ENCODE results near the gene ASB10.

ASB10 gene

DNA sequence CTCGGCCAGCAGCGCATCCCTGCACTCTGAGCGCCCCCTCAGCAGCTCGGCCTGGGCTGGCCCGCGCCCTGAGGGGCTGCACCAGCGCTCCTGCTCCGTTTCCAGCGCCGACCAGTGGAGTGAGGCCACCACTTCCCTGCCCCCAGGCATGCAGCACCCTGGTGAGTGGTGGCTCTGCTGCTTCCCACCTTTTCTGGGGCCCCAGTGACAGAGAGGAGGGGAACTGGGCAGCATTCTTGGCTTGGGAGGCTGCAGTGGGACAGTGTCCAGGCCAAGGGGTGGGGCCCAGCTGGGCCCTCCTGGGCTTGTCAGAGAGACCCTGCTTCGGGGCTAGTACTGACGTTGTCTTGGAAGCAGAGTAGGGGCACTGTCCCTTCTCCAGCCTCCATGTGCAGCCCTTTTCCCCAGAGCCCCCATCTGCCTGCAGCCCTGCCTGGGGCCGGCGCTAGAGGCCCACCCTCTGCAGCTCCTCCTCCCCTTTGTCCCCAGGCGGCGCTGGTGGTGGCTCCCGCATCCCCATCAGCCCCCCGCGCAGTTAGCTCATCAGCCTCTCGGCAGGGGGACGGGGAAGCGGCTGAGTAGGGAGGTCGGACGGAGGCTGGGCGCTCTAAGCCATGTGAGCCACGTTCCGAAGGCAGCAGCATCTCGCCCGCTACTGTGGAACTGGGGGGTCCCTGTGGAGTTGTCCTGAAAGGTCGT is 48.7 kb downstream of the ASB10 start:
- TF ChIP-seq, protein P1, sequence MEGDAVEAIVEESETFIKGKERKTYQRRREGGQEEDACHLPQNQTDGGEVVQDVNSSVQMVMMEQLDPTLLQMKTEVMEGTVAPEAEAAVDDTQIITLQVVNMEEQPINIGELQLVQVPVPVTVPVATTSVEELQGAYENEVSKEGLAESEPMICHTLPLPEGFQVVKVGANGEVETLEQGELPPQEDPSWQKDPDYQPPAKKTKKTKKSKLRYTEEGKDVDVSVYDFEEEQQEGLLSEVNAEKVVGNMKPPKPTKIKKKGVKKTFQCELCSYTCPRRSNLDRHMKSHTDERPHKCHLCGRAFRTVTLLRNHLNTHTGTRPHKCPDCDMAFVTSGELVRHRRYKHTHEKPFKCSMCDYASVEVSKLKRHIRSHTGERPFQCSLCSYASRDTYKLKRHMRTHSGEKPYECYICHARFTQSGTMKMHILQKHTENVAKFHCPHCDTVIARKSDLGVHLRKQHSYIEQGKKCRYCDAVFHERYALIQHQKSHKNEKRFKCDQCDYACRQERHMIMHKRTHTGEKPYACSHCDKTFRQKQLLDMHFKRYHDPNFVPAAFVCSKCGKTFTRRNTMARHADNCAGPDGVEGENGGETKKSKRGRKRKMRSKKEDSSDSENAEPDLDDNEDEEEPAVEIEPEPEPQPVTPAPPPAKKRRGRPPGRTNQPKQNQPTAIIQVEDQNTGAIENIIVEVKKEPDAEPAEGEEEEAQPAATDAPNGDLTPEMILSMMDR (IDR thresholded peaks at IDR 0.05; ENCODE audit: control insufficient read depth, insufficient read depth, low read depth, low read length, missing control alignments): no peak
- H3K4me3 ChIP-seq (ENCODE audit: control insufficient read depth, low read depth, low read length): no peak overlapping the region
- DNase-seq (ENCODE audit: low read depth): no peak

DNA sequence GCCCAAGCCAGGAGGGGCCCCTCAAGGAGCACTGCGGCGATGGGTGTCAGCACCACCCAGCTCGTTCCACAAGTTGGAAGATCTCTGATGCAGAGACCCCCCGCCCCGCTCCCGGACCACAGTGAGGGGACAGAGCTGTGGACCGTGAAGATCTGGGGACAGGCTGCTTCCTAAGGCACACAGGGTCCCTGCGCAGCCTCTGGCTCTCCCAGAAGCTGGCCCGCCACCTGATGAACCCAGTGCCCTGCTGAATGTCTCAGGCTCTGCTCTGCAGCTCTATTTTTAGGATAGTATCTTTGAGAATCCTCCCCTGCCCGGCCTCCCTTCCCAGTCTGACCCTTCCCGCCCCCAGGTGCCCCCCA is 49.3 kb downstream of the ASB10 start:
- no peak overlapping the region for H3K4me3 ChIP-seq (ENCODE audit: control insufficient read depth, low read depth, low read length)
- no peak for DNase-seq (ENCODE audit: low read depth)
- TF ChIP-seq, protein P1 (IDR thresholded peaks at IDR 0.05; ENCODE audit: control insufficient read depth, insufficient read depth, low read depth, low read length, missing control alignments): no peak

DNA sequence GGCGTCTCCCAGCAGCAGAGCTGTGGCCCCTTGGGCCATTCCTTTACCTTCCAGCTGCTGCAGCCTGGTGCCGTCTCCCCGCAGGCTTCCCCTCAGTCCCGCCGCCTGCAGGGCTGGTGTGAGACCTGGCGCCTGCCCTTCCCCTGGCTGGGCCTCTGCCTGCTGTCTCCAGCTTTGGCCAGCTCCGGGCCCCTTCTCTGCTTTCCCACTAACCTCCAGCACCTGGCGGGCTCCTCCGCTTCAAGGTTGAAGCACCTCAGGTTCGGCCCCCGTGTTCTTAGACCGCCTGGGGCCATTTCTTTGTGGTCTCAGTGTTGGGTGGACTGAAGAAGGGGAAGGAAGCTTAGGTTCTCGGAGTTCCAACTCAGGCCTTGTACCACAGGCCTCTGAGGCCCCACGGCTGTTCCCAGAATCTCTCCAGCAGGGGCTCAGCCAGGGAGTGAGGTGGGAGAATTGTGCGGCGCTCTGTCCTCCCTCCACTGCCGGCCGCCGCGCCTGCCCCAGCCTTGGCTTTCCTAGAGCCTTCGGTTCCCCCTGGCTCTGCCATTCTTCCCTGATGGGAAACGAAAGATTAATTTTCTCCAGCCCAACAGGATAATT is 49.9 kb downstream of the ASB10 start:
- H3K4me3 ChIP-seq (ENCODE audit: control insufficient read depth, low read depth, low read length): no peak overlapping the region
- TF ChIP-seq, protein P1 (IDR thresholded peaks at IDR 0.05; ENCODE audit: control insufficient read depth, insufficient read depth, low read depth, low read length, missing control alignments): no peak
- DNase-seq (ENCODE audit: low read depth): no peak

DNA sequence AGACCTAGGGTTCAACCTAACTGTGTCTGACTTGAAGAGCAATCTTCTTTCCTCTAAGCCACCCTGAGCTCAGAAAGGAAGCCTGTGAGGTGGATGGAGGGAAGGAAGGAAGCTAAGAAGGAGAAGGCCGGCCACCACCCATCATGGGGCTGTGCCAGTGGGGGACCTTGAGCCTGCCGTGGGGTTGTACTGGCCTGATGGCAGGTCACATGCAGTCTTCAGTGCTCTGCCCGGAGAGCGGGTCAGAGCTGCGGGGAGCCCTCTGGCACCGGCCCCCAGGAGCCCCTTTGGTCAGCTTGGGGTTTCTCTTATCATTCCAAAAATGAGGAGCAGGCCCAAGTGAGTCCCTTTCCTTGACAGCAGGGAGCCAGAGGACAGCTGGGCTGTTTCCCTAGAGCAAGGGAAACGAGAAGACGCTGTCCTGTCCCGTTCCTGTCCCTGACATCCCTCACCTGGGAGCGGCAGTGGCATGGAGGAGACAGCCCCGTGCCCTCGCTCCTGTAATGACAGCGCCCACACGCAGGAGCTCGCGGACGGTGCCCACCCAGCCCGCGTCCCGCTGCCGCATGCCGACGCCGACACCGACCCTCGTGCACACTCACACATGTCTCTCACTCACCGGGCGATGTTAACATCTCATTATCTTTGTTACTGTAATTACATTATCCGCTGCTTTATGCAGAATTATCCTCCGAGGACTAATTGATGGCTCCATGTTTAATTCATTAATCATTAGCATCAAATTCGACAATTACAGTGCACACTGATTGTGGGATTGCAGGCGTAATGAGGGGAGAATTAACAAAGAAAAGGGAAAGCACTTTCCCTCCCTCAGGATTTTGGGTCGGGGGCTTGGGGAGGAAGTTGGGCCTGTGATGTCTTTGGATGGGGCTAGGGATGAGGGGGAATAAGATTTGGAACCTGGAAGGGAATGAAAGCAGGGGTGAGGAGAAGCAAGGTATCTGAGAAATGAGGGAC is 50.9 kb downstream of the ASB10 start:
- no peak overlapping the region for H3K4me3 ChIP-seq (ENCODE audit: control insufficient read depth, low read depth, low read length)
- no peak for DNase-seq (ENCODE audit: low read depth)
- TF ChIP-seq, protein P1 (IDR thresholded peaks at IDR 0.05; ENCODE audit: control insufficient read depth, insufficient read depth, low read depth, low read length, missing control alignments): no peak

DNA sequence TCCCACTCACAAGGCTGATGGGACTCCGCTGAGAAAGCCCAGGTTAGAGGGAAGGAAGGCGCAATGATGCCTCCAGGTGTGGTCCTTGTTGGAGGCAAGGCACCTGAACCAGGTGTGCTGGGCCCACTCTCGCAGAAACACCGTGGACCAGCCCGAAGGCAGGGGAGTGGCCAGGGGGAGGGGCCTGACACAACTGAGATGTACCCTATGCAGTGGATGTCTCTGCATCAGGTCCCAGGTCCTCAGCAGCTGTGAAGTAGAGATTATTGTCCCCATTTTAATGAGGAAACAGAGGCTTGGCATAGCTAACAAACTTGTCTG is 51.6 kb downstream of the ASB10 start:
- DNase-seq (ENCODE audit: low read depth): no peak
- no peak overlapping the region for H3K4me3 ChIP-seq (ENCODE audit: control insufficient read depth, low read depth, low read length)
- TF ChIP-seq, protein P1 (IDR thresholded peaks at IDR 0.05; ENCODE audit: control insufficient read depth, insufficient read depth, low read depth, low read length, missing control alignments): no peak

DNA sequence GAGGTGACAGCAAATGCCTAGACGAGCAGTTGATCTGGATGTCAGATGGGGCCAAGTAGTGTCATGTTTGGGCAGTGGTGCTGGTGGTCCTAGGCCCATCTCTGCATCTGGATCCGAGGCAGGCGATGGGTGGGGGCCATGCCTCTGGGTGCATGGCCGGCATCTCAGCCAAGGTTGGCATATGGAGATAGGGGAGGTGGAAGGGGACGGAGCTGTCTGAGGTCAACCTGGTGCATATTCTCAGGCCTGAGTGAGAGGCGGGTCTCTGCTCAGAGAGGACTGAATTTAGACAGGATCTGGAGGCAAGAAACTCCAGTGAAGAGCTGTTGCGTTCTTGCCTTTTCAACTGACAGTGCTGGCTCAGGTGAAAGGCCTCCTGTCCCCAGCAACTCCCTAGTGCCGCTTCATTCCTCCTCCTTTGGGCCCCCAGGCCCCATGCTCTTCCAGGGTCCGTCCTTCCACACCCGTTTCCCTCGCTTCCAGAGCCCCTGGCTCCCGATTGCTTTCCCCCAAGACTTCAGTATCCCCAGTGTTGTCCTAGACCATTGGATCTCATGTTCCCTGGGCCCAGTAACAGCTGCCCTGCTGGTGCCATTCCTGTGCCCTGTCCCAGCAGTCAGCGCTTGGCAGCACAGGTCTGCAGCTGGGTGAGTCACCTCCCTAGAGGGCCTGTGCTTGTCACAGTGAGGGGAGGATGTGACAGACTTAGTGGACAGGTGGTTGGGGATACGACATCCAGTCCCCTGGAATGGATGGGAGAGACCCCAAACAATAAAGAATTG is 52.1 kb downstream of the ASB10 start:
- H3K4me3 ChIP-seq (ENCODE audit: control insufficient read depth, low read depth, low read length): no peak overlapping the region
- DNase-seq (ENCODE audit: low read depth): no peak
- TF ChIP-seq, protein P1 (IDR thresholded peaks at IDR 0.05; ENCODE audit: control insufficient read depth, insufficient read depth, low read depth, low read length, missing control alignments): no peak

All from AG09309 (cell line).